ENCODE measurements around the gene LRCH1.

Gene LRCH1

DNA sequence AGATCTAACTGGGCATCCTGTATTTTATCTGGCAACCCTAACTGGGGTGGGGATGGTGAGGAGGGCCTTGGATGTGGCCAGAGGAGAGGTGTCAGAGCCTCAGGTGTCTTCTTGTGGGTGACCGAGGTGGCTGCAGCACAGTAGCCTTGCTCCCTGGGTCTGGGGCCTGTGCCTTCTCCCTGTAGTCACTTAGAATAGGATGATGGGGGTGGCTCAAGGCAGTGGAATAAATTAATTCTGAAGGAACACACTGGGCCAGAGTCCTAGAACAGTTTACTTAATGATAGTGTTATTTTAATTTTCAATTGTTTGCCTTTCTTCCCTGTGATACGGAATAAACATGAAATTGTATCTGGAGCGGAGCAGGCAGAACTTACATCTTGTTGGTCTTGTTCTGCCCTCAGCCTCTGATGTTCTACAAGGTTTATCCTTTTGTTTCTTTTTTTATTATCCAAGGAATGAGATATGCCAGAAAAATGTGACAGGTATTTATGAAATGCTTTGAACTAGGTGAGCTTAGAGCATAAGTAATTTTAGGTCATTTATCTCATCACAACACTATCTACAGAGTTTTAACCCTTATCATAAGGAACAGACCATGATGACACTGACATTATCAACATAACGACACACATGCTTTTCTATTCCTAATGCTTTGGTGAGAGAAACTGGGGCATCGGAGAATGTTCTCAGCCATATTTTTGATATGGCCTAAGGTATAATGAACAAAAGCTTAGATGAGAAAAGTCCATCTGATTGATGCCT lies 51.4 kb downstream of the LRCH1 start:
- no peak overlapping the region for H3K27ac ChIP-seq
- no peak for TF ChIP-seq CTCF (IDR thresholded peaks at IDR 0.05)
- H3K4me3 ChIP-seq, result no peak overlapping the region
- no peak for DNase-seq (ENCODE audit: low spot score)

DNA sequence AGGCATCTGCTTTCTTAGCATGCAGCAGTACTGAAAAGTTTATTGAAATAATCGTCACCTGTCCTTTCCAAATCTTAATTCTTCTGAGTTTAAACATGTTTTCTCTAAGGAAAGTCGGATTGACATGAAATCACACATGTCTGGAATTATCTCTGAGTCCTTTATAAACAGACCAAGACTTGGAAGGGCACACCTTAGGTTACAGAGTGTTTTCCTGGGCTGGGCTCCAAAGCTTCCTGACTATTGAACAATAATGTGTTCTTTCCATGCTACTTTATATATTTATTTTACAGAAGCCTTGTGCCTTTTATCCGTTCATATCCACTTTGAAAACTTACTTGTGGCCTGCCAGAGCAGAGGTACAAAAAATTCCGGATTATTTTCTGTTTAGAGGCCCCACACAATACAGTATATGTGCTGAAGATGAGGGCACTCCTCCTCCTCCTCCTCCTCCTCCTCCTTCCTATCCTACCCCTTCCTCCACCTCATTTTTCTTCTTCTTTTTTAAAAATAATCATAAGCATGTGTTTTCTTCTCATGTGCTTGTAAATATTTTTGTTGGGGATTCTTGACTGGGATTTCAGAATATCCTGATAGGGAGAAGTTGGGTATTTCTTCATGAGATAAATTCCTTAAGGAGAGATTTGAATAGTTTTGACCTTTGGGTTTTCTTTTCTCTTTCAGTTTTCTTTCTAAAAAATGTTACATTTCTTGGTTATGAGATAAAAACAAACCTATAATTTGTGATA lies 52.3 kb downstream of the LRCH1 start:
- Histone ChIP-seq H3K4me3 (no peak overlapping the region), H3K27ac (no peak overlapping the region)
- no peak for DNase-seq (ENCODE audit: low spot score)
- TF ChIP-seq CTCF (IDR thresholded peaks at IDR 0.05), result no peak

DNA sequence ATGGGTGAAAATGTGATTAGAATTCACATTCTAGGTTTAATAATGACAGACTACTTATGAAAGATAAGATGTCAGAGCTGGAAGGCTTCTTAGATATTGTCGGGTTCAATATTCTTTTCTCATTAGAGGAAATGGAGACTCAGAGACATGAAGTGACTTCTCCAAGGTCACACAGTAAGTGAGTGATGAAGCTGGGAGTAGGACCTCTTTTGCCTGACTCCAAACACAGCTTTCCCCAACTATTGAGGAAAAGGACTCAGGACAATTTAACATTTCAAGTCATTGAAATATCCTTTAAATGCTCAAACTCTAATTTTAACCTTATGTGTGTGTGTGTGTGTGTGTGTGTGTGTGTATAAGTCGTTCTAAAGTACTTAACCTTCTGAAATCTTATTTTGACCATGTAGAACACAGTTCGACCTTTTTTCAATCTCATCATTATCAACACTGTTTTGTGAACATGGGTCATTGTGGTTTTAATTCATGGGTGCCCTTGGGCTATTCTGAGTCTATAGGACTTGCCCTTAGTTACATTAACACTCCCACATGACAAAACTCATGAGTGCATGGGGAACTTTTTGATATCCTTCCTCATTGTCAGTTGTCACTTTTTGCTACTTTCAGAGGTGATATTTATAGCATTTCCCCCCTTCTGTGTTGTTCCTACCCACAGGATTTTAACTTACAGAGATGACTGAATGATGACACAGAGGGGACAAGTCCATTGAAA lies 53.0 kb downstream of the LRCH1 start:
- TF ChIP-seq CTCF (IDR thresholded peaks at IDR 0.05), result no peak
- Histone ChIP-seq H3K4me3 (no peak overlapping the region), H3K27ac (peak overlapping the region in 1 of 2 donors; percentile 24)
- no peak for DNase-seq (ENCODE audit: low spot score)

GRCh38 chr13:46606970-46607369 lies 54.0 kb downstream of the LRCH1 start:
- Histone ChIP-seq H3K27ac (peak overlapping the region in 1 of 2 donors; percentile 24), H3K4me3 (no peak overlapping the region)
- no peak for TF ChIP-seq CTCF (IDR thresholded peaks at IDR 0.05)
- no peak for DNase-seq (ENCODE audit: low spot score)

GRCh38 chr13:46607768-46608564 lies 55.0 kb downstream of the LRCH1 start:
- peak overlapping the region in 1 of 2 donors; percentile 42 for H3K27ac ChIP-seq
- H3K4me3 ChIP-seq, result no peak overlapping the region
- no peak for TF ChIP-seq CTCF (IDR thresholded peaks at IDR 0.05)
- DNase-seq (ENCODE audit: low spot score), result no peak

- Histone ChIP-seq H3K27ac (no peak overlapping the region), H3K4me3 (no peak overlapping the region)
- no peak for TF ChIP-seq CTCF (IDR thresholded peaks at IDR 0.05)
- DNase-seq (ENCODE audit: low spot score), result no peak
These were observed 56.1 kb downstream of the LRCH1 start for GRCh38 chr13:46609052-46609451.

Measured in coronary artery (tissue), 2 donors.